GM18873 (cell line): ENCODE results near the gene VWDE.
"Not testable (repeated sequence)": the region's sequence is repeated elsewhere in the genome, so short reads cannot be mapped to it uniquely, and the experiment has no call there.

Source experiments
- ATAC-seq: cut with Tn5 transposase; IDR thresholded peaks from one replicate; pipeline ENCODE4 v1.9.1; 2021; ENCODE audit warnings: mild to moderate bottlenecking, moderate library complexity, moderate number of reproducible peaks; ENCODE audit not compliant: unreplicated experiment, low FRiP score

Gene VWDE

DNA sequence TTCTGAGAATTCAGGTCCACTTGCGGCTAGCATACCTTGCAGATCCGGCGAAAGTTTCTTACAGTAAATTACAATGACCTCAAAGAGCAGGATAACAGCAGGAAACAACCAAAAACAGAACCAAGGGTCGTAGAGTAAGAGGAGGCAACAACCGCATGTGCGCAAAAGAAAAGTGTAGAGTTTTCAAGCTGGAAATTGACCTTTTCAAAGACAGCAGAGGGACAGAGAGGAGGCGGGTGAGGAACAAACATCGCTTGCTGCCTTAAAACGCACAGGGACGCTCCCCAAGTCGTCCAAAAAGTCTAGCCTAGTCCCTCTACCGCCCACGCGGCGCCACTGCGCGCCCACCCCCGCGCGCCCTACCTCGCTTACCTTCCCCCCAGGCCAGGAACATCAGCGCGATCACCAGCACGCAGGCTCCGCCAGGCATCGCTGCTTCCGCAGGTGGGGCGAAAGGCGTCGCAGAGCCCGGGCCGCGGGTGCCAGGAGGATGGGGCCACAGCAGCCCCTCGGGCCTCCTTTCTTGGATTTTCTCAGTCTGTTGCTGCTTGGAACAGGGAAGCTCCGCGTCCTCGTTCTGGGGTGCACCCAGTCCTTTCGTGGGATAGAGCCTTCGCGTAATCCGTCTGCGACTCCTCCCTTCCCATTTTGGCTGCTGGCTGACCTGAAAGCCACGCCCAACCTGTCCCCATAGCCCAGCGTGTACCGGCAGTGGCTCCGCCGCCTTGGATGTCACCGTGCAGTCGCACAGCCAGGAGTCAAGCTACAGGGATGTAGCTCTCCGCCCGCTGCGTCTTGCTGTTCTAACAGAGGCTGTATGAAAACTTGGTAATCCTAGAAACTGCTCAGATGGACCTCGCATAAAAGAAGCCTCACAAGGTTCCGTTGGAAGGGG, at the start of gene VWDE:
VWDE (minus strand) TSS at position 579 of the 895 bp plus-strand sequence; CDS start at position 430, 149 bp downstream.
- ATAC-seq, result peak; percentile 48

DNA sequence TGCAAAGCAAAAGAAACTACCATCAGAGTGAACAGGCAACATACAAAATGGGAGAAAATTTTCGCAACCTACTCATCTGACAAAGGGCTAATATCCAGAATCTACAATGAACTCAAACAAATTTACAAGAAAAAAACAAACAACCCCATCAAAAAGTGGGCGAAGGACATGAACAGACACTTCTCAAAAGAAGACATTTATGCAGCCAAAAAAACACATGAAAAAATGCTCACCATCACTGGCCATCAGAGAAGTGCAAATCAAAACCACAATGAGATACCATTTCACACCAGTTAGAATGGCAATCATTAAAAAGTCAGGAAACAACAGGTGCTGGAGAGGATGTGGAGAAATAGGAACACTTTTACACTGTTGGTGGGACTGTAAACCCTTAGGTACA, 49.5 kb upstream of the VWDE start:
- not testable (repeated sequence) for ATAC-seq

DNA sequence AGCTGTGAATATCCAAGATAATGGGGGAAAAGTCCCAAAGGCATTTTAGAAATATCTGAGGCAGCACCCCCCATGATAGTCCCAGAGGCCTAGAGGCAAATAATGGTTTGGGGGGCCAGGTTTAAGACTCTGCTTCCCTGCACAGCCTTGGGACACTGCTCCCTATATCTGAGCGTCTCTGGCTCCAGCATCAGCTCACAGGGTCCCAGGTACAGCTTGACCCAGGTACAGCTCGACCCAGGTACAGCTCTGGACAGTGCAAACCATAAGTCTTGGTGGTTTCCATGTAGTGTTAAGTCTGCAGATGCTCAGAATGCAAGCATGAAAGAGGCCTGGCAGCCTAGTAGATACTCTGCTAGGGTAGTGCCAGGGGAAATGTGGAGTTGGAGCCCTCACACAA, 47.0 kb upstream of the VWDE start:
- no peak for ATAC-seq

DNA sequence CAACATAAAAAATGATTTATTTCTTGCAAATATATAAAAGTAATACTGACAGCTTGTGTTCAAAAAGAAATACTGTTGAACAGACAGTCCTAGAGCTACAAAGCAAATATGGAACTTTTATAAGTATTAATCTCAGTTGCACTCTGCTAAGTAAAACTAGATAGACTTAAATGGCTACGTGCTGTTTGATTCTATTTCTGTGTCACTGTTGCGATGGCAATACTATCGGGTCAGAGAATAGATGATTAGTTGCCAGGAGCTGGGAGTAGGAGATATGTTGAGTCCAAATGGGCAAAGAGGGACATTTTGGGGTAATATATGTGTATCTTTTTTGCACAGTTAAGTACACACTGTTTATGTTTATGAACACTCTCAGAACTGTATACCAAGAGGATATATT, 41.1 kb upstream of the VWDE start:
- no peak for ATAC-seq

DNA sequence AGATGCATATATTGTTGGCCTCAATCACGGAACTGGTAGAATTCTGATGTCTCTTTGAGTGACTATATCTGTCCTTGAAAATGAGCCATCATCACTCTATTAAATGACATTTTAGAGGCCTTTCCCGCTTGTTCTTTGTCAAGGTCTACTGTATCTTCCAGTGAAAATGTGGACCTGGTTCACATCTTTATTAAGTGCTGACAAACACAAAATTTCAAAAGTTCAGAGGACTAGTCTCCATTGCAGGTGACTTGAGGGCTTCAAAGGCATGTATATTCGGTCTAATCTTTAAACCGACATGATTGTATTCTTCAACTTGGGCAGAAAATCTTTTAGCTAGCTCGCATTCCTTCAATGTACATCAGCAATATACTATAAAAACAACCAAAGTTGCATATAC, 36.6 kb upstream of the VWDE start:
- ATAC-seq, result no peak

DNA sequence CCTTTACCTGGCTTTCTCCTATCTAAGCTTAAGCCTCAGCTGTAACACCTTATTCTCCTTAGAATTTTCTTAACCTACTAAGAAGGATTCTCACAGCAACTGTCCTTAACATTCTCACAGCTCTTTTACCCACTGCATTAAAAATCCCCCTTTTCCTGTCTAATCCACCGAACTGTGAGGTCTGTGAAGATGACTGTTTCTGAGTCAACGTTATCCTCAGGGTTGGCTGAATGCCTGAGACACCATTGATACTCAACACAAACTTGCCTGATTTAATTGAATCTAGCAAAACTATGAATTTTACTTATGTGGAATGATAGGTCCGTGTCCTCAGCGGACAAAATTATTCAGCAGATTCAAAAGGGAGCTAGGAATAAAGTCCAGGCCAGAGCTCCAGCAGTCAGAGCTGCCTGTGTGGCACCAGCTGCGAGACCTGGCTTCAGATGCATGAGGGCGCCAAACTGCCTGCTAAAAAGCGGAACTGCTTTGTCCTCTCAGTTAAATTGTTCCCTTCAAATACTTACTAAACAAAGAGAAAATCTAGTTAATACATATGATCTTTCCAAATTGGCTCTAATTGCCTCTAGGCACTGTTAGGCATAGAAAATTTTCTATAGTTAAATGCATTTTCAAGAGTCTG, 33.4 kb upstream of the VWDE start:
- ATAC-seq, result no peak

DNA sequence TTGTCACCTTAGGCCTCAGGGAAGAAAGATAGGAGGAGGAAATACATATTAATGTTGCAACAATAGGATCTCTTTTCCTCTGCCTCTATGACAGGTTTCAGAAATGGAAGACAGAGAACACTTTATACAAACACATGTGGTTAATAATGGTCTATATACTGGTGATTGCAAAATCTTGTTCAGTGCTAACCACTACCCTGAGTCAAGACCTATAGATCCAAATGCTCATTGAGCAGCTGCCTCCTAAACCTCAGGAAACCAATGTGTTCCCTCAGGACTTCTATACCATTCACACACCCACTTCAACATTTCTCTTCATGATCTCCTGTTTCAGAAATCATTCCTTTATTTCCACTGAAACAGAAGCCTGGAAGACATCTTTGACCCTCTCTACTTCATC, 32.5 kb upstream of the VWDE start:
- no peak for ATAC-seq

DNA sequence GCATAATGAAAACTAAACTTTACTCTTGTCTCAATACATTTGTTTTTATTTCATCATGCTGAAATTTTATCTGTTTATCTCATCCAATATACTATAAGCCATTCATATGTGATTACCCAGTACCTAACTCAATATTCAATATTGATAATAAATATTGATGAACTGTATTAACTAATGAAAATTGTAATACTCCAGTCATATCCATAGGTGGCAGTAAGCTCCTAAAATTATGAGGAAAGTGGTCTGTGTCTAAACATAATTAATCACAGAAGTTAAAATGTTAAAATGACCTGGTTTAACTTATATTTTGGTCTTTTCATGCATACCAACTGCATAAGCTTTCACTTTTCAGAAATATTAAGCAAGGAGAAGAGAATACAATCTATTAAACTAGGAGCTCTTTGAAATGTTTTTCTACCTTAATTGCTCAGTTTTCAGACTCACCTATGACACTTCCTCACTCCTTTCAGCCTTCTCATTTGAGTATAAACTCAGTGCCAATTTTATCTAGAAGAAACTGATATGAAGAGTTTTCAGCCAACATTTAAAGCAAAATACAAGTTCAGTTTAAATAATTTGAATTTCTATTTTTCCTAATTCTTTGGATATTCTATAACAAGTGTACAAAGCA, 30.5 kb upstream of the VWDE start:
- ATAC-seq, result no peak

DNA sequence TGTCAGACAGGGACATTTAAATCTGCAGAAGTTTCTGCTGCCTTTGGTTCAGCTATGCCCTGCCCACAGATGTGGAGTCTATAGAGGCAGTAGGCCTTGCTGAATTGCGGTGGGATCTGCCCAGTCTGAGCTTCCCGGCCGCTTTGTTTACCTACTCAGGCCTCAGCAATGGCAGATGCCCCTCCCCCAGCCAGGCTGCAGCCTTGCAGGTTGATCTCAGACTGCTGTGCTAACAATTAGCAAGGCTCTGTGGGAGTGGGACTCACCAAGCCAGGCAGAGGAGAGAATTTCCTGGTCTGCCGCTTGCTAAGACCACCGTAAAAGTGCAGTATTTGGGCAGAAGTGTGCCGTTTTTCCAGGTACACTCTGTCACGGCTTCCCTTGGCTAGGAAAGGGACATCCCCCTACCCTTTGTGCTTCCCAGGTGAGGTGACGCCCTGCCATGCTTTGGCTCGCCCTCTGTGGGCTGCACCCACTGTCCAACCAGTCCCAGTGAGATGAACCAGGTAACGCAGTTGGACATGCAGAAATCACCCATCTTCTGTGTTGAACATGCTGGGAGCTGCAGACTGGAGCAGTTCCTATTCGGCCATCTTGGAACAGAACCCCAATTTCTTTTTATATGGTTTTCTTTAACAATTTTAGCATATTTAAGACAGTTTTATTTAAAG, 28.4 kb upstream of the VWDE start:
- ATAC-seq, result no peak

DNA sequence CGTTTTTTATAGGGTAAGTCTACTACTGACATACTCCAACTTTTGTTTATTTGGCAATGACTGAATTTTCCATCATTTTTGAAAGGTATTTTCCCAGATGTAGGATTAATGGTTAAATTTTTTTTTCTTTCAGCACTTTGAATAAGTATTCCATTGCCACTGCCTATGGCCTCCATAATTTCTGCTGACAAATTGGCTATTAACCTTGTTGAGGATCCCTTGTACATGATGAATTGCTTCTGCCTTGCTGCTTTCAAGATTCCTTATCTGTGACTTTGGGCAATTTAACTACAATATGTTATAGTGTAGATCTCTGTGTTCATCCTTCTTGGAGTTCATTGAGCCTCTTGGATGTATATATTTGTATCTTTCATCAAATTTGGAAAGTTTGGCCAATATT, 21.6 kb upstream of the VWDE start:
- ATAC-seq, result no peak

DNA sequence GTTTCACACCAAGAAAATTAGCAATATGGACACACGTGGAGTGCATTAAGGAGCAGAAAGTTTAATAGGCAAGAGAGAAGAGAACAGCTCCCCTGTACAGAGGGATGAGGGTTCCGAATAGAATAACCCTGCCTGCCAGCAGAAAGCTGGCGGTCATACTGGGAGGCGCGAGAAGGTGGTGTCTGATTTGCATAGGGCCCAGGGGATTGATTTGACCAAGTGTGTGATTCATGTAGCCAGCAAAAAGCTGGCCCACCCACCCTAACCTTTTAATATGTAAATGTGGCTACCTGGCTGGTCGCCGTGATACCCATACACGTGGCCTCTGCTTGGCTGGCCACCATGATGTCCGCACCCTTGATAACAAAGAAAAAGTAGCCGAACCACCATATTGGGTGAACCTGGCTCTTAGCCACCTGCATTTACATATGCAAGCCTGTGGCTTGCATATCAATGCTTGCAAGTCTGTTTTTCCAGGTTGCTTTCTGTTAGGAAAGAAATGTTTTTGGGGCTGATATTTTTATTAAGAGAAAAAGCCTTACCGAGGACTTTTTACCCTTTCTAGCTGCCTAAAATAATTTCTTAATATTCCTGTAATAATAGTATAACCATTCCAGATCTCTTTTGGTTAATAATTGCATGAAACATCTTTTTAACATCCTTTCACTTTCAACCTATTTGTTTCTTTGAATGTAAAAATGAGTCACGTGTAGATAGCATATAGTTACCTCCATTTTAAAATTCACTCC, 20.5 kb upstream of the VWDE start:
- ATAC-seq, result no peak

DNA sequence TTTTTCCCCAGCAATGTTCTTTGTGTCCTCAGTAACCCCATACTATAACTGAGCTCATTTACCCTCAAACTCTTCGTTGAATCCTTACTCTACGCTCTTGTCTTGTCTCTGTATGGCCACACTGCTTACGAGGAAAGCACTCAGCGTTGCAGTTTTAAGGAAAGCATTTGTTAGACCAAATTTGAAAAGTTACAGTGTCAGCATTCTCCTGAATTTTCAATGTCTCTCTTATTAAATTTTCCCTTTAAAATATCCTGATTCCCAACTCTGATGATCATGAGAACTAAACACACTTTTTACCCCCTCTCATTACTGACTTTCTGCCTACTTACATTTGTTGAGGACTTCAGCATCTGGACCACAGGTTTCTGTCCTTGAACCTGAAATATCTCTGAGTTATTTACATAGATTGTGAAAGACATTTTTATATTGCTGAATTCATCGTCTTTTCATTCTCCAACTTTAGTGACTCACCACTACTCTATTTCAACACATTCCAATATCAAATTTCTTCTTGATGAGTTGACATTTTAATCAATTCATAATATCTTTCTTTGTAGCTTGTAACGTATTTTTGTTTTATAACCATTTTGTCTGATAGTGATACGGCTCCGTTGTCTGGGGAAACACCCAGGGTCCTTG, 19.8 kb upstream of the VWDE start:
- no peak for ATAC-seq

DNA sequence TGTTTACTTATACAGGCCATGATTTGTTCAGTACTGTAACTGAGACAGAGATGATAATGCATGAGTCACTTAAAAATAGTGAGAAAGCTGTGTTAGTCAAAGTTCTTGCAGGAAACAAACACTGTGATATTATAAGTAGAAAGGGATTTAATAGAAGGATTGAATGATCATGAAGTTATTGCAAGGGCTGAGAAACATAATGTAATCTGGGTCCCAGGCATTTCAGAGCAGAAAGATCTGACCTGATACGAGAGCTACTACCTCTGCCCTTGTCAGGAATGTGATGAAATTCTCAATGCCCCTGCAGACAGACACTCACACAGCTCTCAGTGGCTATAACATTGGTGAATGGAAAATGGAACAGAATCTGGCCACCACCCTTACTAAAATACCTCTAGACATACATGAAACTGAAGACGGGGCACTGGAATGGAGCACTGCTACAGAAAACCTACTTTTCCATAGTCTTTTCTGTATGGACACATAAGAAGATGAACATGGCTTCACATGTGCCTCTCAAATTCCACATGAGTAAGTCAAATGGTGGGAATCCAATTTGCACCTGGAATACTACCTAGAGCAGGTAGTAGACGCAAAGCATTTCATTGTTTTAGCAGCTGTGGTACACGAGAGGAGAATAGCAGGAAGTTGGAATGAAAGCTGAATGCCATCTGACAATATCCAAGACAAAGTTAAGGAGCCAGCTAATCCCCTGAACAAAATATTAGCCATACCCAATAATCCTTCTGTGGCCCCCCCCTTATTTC, 19.1 kb upstream of the VWDE start:
- no peak for ATAC-seq

DNA sequence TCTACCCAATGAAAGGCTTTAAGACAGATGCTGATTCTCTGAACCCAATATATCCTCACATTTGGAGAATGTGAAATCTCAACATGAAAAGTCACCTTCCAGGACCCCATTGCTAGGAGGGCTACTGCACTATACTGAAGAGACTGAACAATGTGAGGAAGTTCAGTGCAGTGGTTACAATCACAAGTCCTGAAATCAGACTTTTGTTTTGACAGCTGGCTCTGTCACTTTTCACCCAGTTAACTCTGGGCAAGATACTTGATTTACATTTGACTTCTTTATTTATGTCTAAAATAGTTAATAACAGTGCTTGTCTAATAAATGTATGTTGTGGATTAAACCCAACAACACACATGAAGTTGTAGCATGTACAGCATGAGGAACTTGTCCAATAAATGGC, 14.8 kb upstream of the VWDE start:
- no peak for ATAC-seq

DNA sequence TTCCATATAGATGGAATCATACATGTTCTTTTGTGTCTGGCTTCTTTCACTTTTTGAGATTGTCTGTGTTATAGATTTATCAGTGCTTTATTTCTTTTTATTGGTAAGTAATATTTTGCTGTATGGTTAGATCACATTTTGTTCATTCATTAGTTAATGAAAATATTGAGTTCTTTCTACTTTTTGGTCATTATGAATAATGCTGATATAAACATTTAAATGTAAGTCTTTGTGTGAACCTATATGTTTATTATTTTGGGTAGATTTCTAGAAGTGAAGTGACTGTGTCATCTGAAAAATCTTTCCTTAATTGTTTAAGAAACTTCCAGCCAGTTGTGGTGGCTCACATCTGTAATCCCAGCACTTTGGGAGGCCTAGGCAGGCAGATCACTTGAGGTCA, 11.4 kb upstream of the VWDE start:
- ATAC-seq, result no peak

DNA sequence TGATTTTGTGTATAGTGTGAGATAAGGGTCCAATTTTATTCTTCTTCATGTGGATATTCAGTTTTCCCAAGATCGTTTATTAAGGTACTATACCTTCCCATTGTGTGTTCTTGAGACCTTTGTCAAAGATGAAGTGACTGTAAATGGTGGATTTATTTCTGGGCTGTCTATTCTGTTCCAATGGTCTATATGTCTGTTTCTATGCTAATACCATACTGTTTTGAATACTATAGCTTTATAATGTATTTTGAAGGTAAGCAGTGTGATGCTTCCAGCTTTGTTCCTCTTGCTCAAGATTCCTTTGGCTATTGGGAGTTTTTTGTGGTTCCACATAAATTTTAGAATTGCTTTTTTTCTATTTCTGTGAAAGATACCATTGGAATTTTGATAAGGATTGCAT, 8.7 kb upstream of the VWDE start:
- ATAC-seq, result no peak

DNA sequence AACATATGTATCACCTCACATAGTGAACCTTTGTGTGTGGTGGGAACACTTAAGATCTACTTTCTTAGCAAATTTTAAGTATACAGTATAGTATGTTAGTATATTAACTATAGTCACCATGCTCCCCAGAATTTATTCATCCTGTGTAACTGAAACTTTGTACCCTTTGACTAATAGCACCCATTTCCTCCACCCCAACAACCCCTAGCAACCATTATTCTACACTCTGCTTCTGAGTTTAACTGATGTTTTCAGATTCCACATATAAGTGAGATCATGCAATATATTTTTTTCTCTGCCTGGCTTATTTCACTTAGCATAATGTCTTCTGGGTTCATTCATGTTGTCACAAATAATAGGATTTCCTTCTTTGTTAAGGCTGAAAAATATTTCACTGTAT, 6.9 kb upstream of the VWDE start:
- no peak for ATAC-seq

DNA sequence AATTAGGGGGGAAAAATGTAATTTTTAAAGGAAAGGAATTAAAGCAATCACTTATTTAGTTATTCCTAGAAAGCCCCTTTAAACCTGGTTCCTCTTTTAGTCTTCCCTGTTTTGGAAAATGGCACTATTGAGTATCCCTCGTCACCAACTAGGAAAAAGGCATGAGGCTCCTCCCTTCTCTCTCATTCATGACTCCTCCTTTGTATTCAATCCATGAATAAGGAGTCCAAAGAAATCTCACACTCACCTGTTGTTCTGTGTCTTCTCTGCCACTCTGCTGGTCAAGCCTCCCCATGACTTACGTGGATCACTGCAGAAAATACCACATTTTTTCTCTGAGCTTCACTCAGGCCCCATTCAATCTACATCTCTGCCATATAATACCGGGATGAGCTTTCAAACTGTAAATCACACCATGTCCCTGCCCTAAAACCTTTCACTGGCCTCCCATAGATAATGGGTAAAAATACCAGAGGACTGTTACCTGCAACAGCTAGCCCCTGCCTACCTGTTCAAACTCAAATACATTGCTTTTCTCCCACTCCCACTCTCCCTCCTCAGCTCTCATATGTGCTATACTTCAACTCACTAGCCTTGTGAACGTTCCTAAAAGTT, 5.5 kb upstream of the VWDE start:
- no peak for ATAC-seq

DNA sequence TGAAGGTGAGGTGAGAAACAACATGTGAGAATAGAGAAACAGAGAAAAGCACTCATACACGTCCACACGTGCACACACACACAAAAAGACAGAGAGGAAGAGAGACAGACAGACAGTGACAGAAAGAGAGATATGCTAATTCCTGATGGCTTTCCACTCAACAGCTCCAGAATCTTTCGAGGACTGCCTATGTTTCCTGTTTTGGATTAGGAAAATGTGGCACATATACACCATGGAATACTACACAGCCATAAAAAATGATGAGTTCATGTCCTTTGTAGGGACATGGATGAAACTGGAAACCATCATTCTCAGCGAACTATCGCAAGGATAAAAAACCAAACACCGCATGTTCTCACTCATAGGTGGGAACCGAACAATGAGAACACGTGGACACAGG, 4.0 kb upstream of the VWDE start:
- ATAC-seq, result not testable (repeated sequence)
